Measurements from ENCODE around the gene RIMBP2. TPM values are rescaled to one million over a fixed set of nuclear protein-coding genes. Genes with fewer than 3 reads are reported as not detected.

The RIMBP2 gene
- total RNA-seq, 2 experiments from 2014 or later: not detected

DNA sequence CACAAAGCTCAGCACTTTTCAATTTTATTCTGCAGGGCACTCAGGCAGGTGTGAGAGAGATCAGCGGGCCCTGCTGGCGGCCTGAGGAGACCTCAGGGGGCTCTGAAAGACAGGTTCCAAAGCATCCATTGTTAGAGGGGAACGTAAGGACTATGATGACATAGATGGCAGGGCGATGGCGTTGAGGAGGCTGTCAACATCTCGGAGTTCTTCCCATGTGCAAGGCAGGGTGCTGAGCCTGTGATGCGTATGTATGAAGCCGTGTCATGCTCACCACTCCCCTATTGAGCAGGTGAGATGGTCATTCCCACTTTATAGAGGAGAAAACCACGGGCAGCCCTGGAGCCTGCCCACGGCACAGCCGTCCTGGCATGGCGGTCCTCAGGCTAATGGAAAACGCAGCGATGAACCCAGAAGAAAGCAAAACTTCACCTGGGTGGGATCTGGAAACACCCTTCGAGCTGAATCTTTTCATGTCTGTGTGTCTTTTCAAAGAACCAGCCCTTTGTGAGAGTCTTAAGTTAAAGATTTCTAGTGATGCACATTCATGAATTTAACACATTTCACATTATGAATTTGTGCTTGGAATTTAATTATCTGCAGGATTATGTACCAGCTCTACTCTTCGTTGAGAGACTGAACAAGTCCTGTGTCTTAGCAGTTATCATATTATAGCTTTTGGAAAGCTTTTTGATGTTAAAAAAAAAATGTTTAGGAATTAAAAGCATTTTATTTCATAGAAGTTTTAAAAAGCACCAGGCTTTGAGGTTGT, 64.7 kb downstream of the RIMBP2 start:
- no peak overlapping the region for H3K4me3 Mint-ChIP-seq
- intact Hi-C loops (cut with DNase I, micrococcal nuclease): no loop called here
- H3K4me3 ChIP-seq (ENCODE audit: low read length): no peak overlapping the region
- ATAC-seq (ENCODE audit: poor library complexity) (no peak), DNase-seq (no peak)
- no peaks in the 10 kb centered on the region for H3K36me3 ChIP-seq (ENCODE audit: insufficient read depth, low read length)
- no peaks in the 10 kb centered on the region for H3K36me3 Mint-ChIP-seq (ENCODE audit: low read depth)
- H3K27me3 ChIP-seq (ENCODE audit: control insufficient read depth in 1 of 2, insufficient read depth in 2 of 2, low read length in 2 of 2): peaks cover 0 to 2% of the 10 kb centered on the region in 2 experiments
- peaks cover 18% of the 10 kb centered on the region for H3K27me3 Mint-ChIP-seq
- POLR2A ChIA-PET: no interaction called here
- TF ChIP-seq CTCF (IDR thresholded peaks at IDR 0.05): no peak
- peaks cover 0 to 34% of the 10 kb centered on the region in 2 experiments for H3K9me3 ChIP-seq (ENCODE audit: control insufficient read depth in 1 of 2, insufficient read depth in 1 of 2, low read length in 2 of 2)
- H3K4me1 Mint-ChIP-seq (ENCODE audit: low read depth): no peaks in the 10 kb centered on the region
- H3K4me1 ChIP-seq (ENCODE audit: insufficient read depth, low read length): no peaks in the 10 kb centered on the region
- H3K27ac Mint-ChIP-seq: no peak overlapping the region
- CTCF ChIA-PET: no interaction called here
- no peak overlapping the region for H3K27ac ChIP-seq (ENCODE audit: low read depth in 1 of 2, low read length in 2 of 2)
- H3K9me3 Mint-ChIP-seq: peaks cover 15% of the 10 kb centered on the region

GRCh38 chr12:130650131-130650530, 66.0 kb downstream of the RIMBP2 start:
- H3K4me1 ChIP-seq (ENCODE audit: insufficient read depth, low read length): no peaks in the 10 kb centered on the region
- no peak overlapping the region for H3K27ac ChIP-seq (ENCODE audit: low read depth in 1 of 2, low read length in 2 of 2)
- Mint-ChIP-seq H3K36me3 (ENCODE audit: low read depth) (no peaks in the 10 kb centered on the region), H3K27ac (no peak overlapping the region), H3K9me3 (peaks cover 15% of the 10 kb centered on the region), H3K4me3 (no peak overlapping the region), H3K27me3 (peaks cover 6% of the 10 kb centered on the region), H3K4me1 (ENCODE audit: low read depth) (no peaks in the 10 kb centered on the region)
- no peak overlapping the region for H3K4me3 ChIP-seq (ENCODE audit: low read length)
- ChIA-PET CTCF (no interaction called here), POLR2A (no interaction called here)
- H3K36me3 ChIP-seq (ENCODE audit: insufficient read depth, low read length): no peaks in the 10 kb centered on the region
- no peak for DNase-seq
- peaks cover 0 to 36% of the 10 kb centered on the region in 2 experiments for H3K9me3 ChIP-seq (ENCODE audit: control insufficient read depth in 1 of 2, insufficient read depth in 1 of 2, low read length in 2 of 2)
- TF ChIP-seq CTCF (IDR thresholded peaks at IDR 0.05): no peak
- no peak for ATAC-seq (ENCODE audit: poor library complexity)
- intact Hi-C loops (cut with DNase I, micrococcal nuclease): no loop called here
- peaks cover 0 to 2% of the 10 kb centered on the region in 2 experiments for H3K27me3 ChIP-seq (ENCODE audit: control insufficient read depth in 1 of 2, insufficient read depth in 2 of 2, low read length in 2 of 2)

DNA sequence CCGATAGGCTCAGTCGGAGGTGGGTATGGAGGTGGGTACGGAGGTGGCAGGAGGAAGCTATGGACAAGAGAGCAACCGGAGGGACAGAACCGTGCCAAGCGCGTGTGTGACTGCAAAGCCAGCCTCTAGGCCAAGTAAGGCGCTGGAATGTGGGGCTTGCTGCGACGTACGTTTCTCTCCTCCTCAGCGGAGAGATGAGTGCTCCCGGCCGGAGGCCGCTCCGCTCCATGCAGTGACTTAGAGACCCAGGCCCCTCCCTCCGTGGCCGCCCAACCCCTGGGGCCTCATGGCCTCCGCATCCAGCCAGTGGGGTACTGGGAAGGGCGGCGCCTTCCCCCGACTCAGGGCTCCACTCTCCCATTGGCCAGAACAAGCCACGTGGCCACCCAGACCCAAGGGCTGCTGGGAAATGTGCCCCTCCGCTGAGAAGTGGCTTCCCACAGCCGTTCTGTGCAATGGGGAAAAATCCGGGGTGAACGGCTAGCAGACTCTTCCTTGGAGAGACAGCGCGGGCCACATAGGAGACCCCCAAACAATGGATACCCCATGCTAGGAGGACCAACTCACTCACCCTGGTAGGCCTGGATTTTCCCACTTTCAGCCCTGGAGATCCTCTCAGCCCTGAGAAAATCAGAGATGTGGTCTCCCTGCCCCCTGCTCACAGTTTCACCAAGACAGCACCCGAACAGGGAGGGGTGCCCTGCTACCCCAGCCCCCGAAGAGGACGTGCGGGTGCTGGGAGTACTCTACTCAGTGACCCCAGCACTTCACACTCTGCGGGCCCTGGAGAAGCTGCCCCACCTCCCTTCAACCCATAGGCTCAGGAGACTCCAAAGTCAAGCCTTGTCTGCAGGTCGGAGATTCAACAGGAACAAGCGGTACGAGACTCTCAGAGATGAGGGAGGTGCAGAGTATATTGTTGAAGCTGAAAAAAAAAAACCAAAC, 66.7 kb downstream of the RIMBP2 start:
- Histone ChIP-seq H3K27me3 (ENCODE audit: control insufficient read depth in 1 of 2, insufficient read depth in 2 of 2, low read length in 2 of 2) (peaks cover 0 to 2% of the 10 kb centered on the region in 2 experiments), H3K4me1 (ENCODE audit: insufficient read depth, low read length) (no peaks in the 10 kb centered on the region), H3K27ac (ENCODE audit: low read depth in 1 of 2, low read length in 2 of 2) (no peak overlapping the region), H3K36me3 (ENCODE audit: insufficient read depth, low read length) (no peaks in the 10 kb centered on the region), H3K9me3 (ENCODE audit: control insufficient read depth in 1 of 2, insufficient read depth in 1 of 2, low read length in 2 of 2) (peaks cover 0 to 36% of the 10 kb centered on the region in 2 experiments), H3K4me3 (ENCODE audit: low read length) (no peak overlapping the region)
- Mint-ChIP-seq H3K4me1 (ENCODE audit: low read depth) (no peaks in the 10 kb centered on the region), H3K36me3 (ENCODE audit: low read depth) (no peaks in the 10 kb centered on the region), H3K27ac (no peak overlapping the region), H3K27me3 (peaks cover 4% of the 10 kb centered on the region), H3K9me3 (peaks cover 14% of the 10 kb centered on the region), H3K4me3 (no peak overlapping the region)
- no peak for TF ChIP-seq CTCF (IDR thresholded peaks at IDR 0.05)
- CTCF ChIA-PET: no interaction called here
- intact Hi-C loops (cut with DNase I, micrococcal nuclease): no loop called here
- DNase-seq: no peak
- POLR2A ChIA-PET: no interaction called here
- ATAC-seq (ENCODE audit: poor library complexity): no peak
